ENCODE data around the gene MTX1.
"Not testable (repeated sequence)": the region's sequence is repeated elsewhere in the genome, so short reads cannot be mapped to it uniquely, and the experiment has no call there.

The MTX1 gene, protein sequence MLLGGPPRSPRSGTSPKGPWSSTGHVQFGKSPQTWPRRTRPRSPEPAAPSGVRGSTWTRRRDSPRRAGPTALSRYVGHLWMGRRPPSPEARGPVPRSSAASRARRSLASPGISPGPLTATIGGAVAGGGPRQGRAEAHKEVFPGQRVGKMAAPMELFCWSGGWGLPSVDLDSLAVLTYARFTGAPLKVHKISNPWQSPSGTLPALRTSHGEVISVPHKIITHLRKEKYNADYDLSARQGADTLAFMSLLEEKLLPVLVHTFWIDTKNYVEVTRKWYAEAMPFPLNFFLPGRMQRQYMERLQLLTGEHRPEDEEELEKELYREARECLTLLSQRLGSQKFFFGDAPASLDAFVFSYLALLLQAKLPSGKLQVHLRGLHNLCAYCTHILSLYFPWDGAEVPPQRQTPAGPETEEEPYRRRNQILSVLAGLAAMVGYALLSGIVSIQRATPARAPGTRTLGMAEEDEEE

GRCh38 chr1:155208541-155209311 lies at the start of gene MTX1:
Gene MTX1 (plus strand): TSS chr1:155208695. CDS start chr1:155208805, 110 bp downstream.
- peak; percentile 69 to 80 for DNase-seq (ENCODE audit: low read depth in 2 of 2, low spot score in 1 of 2)

GRCh38 chr1:155158991-155159390 lies 49.5 kb upstream of the MTX1 start:
- DNase-seq (ENCODE audit: low read depth in 2 of 2, low spot score in 1 of 2), result no peak

GRCh38 chr1:155160128-155160527 lies 48.4 kb upstream of the MTX1 start:
- no peak for DNase-seq (ENCODE audit: low read depth in 2 of 2, low spot score in 1 of 2)

DNA sequence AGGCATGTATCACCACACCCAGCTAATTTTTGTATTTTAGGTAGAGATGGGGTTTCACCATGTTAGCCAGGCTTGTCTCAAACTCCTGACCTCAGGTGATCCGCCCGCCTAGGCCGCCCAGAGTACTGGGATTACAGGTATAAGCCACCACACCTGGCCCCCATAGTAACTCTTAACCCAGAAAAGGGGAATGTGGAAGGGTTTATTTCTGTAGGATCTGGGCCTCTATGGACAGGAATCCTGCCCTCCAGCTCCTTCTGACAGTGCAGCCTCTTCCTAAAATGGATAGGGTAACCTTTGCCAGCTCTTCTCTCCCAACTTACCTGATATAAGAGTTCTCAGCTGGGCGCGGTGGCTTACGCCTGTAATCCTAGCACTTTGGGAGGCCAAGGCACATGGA lies 45.9 kb upstream of the MTX1 start:
- DNase-seq (ENCODE audit: low read depth in 2 of 2, low spot score in 1 of 2), result not testable (repeated sequence)

DNA sequence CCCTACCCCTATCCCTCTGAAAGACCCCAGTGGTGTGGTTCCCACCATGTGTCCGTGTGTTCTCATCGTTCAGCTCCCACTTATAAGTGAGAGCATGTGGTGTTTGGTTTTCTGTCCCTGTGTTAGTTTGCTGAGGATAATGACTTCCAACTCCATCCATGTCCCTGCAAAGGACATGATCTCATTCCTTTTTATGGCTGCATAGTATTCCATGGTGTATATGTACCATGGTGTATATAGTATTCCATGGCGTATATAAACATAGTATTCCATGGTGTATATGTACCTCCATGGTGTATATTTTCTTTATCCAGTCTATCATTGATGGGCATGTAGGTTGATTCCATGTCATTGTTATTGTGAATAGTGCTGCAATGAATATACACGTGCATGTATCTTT lies 44.7 kb upstream of the MTX1 start:
- not testable (repeated sequence) for DNase-seq (ENCODE audit: low read depth in 2 of 2, low spot score in 1 of 2)

DNA sequence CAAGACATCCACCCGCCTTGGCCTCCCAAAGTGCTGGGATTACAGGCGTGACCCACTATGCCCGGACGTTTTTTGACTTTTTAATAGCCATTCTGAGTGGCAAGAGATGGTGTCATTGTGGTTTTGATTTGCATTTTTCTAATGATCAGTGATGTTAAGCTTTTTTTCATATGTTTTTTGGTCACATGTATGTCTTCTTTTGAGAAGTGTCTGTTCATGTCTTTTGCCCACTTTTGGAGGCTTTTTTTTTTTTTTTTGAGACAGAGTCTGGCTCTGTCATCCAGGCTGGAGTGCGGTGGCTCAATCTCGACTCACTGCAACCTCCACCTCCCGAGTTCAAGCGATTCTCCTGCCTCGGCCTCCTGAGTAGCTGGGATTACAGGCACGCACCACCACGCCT lies 43.9 kb upstream of the MTX1 start:
- not testable (repeated sequence) for DNase-seq (ENCODE audit: low read depth in 2 of 2, low spot score in 1 of 2)

DNA sequence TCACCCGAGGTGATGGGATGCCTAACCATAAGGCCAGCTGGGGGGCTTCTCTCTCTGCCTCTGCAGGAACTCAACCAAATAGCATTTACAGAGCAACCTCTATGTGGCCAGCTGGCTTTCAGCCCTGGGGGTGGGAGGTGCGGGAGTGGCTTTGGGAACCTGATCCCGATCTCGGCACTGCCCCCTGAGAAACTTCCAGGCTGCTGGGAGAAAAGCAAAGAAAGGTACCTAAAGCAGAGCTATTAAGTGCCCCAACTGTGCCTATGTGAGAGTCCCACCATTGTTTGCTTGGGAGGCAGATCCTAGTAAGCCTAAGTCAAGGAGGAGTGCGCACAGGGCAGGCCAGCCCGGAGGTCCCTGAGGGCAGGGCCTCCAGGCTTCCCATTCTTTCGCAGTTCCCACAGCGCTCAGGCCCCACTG lies 42.4 kb upstream of the MTX1 start:
- DNase-seq (ENCODE audit: low read depth in 2 of 2, low spot score in 1 of 2), result no peak

- DNase-seq (ENCODE audit: low read depth in 2 of 2, low spot score in 1 of 2), result no peak
These were observed 41.9 kb upstream of the MTX1 start for GRCh38 chr1:155166471-155167165.

- peak; percentile 60 to 85 for DNase-seq (ENCODE audit: low read depth in 2 of 2, low spot score in 1 of 2)
These were observed 41.1 kb upstream of the MTX1 start for GRCh38 chr1:155167166-155168104.

- not testable (repeated sequence) for DNase-seq (ENCODE audit: low read depth in 2 of 2, low spot score in 1 of 2)
These were observed 40.4 kb upstream of the MTX1 start for GRCh38 chr1:155168105-155168445.

GRCh38 chr1:155168456-155169210 lies 39.9 kb upstream of the MTX1 start:
- no peak for DNase-seq (ENCODE audit: low read depth in 2 of 2, low spot score in 1 of 2)

DNA sequence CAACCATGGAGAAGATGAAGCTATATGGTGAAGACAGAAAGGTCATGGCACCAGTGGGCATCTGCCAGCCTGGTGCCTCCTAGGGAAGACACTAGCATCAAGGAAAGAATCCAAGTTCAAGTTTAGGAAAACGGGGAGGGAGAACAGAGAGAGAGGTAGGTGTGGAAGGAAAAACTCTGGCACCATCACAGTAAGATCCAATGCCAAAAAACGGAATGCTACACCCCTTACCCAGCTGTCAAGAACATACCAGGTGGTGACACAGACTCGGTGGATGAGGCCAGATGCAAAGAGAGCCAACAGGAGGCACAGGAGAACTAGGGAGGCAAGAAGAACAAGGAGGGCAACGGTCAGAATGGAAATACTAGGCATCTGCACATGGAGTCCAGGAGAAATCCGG lies 39.0 kb upstream of the MTX1 start:
- no peak for DNase-seq (ENCODE audit: low read depth in 2 of 2, low spot score in 1 of 2)

GRCh38 chr1:155170101-155170785 lies 38.3 kb upstream of the MTX1 start:
- no peak for DNase-seq (ENCODE audit: low read depth in 2 of 2, low spot score in 1 of 2)

DNA sequence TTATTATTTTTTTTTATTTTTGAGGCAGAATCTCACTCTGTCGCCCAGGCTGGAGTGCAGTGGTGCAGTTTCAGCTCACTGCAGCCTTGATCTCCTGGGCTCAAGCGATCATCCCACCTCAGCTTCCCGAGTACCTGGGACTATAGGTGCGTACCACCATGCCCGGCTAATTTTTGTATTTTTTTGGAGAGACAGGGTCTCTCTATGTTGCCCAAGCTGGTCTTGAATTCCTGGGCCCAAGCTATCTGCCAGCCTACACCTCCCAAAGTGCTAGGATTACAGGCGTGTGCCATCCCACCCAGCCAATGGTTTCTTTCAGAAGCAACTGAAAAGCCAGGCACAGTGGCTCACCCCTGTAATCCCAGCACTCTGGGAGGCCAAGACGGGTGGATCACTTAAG lies 37.7 kb upstream of the MTX1 start:
- DNase-seq (ENCODE audit: low read depth in 2 of 2, low spot score in 1 of 2), result no peak

- DNase-seq (ENCODE audit: low read depth in 2 of 2, low spot score in 1 of 2), result no peak
These were observed 36.4 kb upstream of the MTX1 start for GRCh38 chr1:155171836-155172731.

GRCh38 chr1:155172732-155173477 lies 35.6 kb upstream of the MTX1 start, which contains the start of gene KRTCAP2:
Gene KRTCAP2 (minus strand): TSS chr1:155173304. CDS start chr1:155173224, 80 bp downstream.
- DNase-seq (ENCODE audit: low read depth in 2 of 2, low spot score in 1 of 2), result peak; percentile 88 to 92

Data from stimulated activated CD8-positive, alpha-beta memory T cell treated with anti-CD3 and anti-CD28 coated beads, Interleukin-4, amount 100 ng/mL, for 4 hours (primary cell).